Measurements from ENCODE around the gene MAP3K14. TPM values are rescaled to one million over a fixed set of nuclear protein-coding genes. Genes with fewer than 3 reads are reported as not detected.

The MAP3K14 gene
- total RNA-seq, 1 donor from 2014 or later = 49.5 TPM

Other genes starting within 250 kb of the MAP3K14 start
- gene PLCD3, start 184.5 kb downstream of the MAP3K14 start, total RNA-seq = 4.0 and 4.4 TPM in 2 replicates
- 12.8 and 15.9 TPM in 2 replicates for gene ACBD4, start 181.3 kb downstream of the MAP3K14 start, total RNA-seq
- 46.4 and 48.1 TPM in 2 replicates for gene HEXIM1, start 168.5 kb downstream of the MAP3K14 start, total RNA-seq
- 7.5 and 7.8 TPM in 2 replicates for gene HEXIM2, start 155.1 kb downstream of the MAP3K14 start, total RNA-seq
- gene FMNL1, start 95.1 kb downstream of the MAP3K14 start, total RNA-seq = 469 and 475 TPM in 2 replicates
- 0.37 and 0.67 TPM in 2 replicates for gene SPATA32, start 54.9 kb downstream of the MAP3K14 start, total RNA-seq
- 50.7 and 58.0 TPM in 2 replicates for gene ARHGAP27, start 115.8 kb upstream of the MAP3K14 start, total RNA-seq
- gene PLEKHM1, start 173.7 kb upstream of the MAP3K14 start, total RNA-seq = 33.1 and 38.9 TPM in 2 replicates

Data from activated T-helper 2 cell treated with anti-CD3 and anti-CD28 coated beads, Interferon-gamma antibody, Interleukin-2, Interleukin-4, amounts not matched to agents 10 μg/mL and 5 μg/mL and 100 μg/mL, durations not matched to agents 14 hours and 24 hours and 36 hours (primary cell).